HG03103 (cell line): ENCODE results near the gene DAGLA.

Experiments
- ATAC-seq: cut with Tn5 transposase; IDR thresholded peaks from one replicate; pipeline ENCODE4 v1.9.1; 2021; ENCODE audit warnings: low read depth; ENCODE audit not compliant: unreplicated experiment

Gene DAGLA

GRCh38 chr11:61757213-61757862 lies 77.1 kb downstream of the DAGLA start:
- no peak for ATAC-seq

- no peak for ATAC-seq
Measured at GRCh38 chr11:61760946-61761345, 80.8 kb downstream of the DAGLA start.

GRCh38 chr11:61761440-61762222 lies 81.4 kb downstream of the DAGLA start:
- no peak for ATAC-seq

- ATAC-seq = no peak
Measured at GRCh38 chr11:61762223-61762615, 82.0 kb downstream of the DAGLA start.

DNA sequence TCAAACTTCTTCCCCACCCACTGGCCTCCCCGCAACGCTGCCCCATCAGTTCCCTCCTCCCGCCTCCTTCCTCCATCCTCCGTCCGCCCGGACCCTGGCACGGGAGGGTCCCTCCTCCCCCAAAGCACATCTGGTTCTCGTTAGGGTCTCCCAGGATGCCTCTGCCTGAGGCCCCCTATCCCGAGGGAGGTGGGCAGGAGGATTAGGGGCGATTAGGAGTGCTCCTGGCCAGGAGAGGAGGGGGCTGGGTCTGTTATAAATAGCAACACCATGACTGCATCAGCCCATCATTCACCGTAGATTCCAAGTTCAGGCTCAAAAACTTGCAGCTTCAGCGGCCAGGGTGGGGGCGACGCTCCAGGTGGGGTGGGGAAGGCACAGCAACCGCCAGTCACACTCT lies 82.6 kb downstream of the DAGLA start:
- no peak for ATAC-seq

- no peak for ATAC-seq
Measured at GRCh38 chr11:61763930-61764605, 83.9 kb downstream of the DAGLA start.

- no peak for ATAC-seq
Measured at GRCh38 chr11:61764606-61765260, 84.5 kb downstream of the DAGLA start.

- ATAC-seq = no peak
Measured at GRCh38 chr11:61765550-61766253, 85.5 kb downstream of the DAGLA start.

GRCh38 chr11:61766353-61766841 lies 86.2 kb downstream of the DAGLA start:
- no peak for ATAC-seq

GRCh38 chr11:61768376-61769076 lies 88.3 kb downstream of the DAGLA start:
- no peak for ATAC-seq

DNA sequence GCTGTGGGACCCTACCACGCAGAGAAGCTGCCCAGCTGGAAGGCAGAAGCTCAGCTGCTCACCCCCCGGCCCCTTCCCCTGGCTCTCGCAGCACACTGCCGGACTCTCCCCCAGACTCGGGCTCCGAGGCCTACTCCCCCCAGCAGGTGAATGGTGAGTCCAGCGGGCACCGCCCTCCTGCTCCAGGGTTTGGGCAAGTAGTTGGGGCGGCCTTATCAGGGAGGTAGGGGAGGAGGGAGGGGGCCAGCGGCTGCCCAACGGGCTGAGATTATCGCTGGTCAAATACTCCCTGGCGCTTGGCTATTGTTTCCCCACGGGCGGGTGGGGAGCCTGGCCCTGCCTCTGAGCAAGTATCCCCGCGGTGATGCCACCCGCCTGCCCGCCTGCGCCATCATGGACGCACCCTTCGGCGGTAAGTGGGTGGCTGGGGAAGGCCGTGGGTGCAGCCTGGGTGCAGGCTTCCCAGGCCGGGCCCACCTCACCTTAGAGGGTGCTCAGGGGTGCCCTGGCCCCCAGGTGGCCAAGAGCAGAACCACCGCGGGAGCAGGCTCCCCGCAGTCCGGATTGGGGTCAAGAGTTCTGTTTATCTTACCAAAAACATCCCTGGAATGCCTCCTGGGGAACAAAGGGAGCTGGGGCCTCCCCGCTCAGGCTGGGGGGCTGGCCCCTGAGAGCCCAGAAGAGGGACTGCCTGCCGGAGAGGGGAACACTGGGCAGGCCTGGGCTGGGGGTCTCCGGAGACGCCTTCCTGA lies 89.2 kb downstream of the DAGLA start:
- ATAC-seq = no peak

DNA sequence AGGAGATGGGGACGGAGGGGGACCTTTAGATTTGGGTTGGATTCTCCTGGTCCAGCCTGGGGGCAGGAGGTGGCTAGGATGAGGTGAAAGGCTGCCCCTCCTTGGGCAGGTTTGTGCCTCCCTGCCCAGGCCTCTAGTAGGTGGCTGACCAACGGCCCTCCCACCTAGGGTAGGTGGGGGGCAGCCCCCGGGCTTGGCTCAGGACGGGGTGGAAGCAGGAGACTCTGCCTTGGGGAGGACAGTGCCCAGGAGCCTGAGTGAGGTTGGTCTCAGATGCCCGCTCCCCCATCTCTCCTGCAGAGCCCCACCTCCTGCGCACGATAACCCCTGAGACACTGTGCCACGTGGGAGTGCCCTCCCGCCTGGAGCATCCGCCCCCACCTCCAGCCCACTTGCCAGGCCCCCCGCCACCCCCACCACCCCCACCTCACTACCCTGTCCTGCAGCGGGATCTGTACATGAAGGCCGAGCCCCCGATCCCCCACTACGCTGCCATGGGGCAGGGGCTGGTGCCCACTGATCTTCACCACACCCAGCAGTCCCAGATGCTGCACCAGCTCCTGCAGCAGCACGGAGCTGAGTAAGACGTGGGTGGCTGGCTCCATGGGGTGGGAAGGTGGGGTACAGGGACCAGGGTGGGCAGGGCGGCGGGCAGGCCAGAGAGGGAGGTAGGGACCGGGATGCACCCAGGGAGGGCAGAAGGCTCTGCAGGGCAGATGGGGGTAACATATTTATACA lies 89.9 kb downstream of the DAGLA start:
- no peak for ATAC-seq

DNA sequence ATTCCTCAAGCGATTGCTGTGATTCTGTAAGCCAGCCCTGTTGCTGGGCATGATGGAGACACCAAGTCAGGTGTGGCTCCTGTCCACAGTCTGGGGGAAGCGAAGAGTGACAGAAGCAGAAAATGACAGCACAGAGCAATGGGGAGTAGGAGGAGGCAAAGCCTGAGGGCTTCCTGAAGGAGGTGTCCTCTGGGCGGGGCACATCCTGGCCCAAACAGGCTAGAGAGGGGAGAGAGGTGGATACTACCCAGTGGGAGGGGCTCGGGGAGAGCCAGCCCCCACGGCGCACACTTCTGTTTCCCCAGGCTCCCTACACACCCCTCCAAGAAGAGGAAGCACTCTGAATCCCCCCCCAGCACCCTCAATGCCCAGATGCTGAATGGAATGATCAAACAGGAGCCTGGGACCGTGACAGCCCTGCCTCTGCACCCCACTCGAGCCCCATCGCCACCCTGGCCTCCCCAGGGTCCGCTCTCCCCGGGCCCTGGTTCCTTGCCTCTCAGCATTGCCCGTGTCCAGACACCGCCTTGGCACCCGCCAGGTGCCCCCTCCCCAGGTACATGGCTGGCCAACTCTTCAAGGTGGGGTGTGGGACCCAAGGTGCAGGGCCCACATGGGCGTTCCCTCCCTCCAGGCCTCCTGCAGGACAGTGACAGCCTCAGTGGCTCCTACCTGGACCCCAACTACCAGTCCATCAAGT lies 91.2 kb downstream of the DAGLA start:
- ATAC-seq = no peak

GRCh38 chr11:61771985-61772455 lies 91.8 kb downstream of the DAGLA start:
- no peak for ATAC-seq

DNA sequence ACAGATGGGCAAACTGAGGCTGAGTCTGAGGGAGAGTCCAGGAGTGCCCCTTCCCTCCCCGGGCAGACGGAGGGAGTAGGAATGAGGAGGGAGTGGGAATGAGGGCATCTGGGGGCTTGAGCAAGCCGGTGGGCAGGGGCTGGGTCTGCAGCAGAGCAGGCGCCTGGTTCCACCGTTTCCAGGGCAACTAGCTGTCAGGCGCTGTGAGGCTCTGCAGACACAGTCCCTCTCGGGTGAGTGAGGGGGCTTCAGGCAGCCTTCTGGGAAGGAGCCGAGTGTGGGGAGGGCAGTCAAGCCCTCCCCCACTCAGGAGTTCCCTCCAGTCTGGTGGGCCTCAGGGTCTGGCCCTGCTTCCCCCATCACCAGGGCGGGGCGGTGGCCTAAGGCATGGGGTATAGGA lies 93.2 kb downstream of the DAGLA start:
- no peak for ATAC-seq

GRCh38 chr11:61773809-61774208 lies 93.6 kb downstream of the DAGLA start:
- ATAC-seq = no peak

GRCh38 chr11:61774411-61774810 lies 94.2 kb downstream of the DAGLA start:
- no peak for ATAC-seq

DNA sequence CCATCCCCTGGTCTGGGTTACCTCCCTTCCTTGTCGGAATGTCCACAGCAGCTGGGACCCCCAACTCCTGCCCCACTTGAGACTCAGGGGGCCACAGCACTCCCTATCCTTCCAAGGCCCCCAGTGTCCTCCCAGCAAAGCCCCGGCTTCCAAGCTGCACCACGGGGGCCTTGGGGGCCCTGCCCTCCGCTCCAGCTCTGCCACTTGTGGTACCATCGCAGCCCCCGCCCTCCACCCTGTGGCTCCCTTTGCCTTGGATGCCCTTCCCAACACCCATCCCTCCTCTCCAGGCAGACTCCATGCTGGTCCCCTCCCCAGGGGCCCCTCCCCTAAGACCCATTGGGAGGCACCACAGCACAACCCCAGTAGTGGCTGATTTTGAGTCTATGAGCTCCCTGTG lies 94.9 kb downstream of the DAGLA start:
- no peak for ATAC-seq
